Astrocyte (in vitro differentiated cells and primary cell): ENCODE results near the gene CARD14. TPM values are rescaled to one million over a fixed set of nuclear protein-coding genes. Genes with fewer than 3 reads are reported as not detected.

ENCODE experiments used
- DNase-seq: peaks from one replicate; pipeline ENCODE4 v3.0.0-alpha.2; 2010; ENCODE audit warnings: low read depth
- FAIRE-seq: peaks from 2 replicates; lab custom pipeline; 2011; peaks lifted over from hg19 to GRCh38; lab: Jason Lieb, UNC
- H2AFZ ChIP-seq: 2 replicates; pipeline ENCODE4 v1.6.0; 2012; ENCODE audit warnings: low read depth, low read length, inconsistent platforms
- H3K27ac ChIP-seq: 2 replicates; pipeline ENCODE4 v1.5.1; 2011; ENCODE audit warnings: low read depth, low read length, inconsistent platforms
- H3K27me3 ChIP-seq: 2 replicates; pipeline ENCODE4 v1.6.0; 2011; ENCODE audit warnings: low read length, inconsistent platforms; ENCODE audit not compliant: insufficient read depth
- H3K36me3 ChIP-seq: 2 replicates; pipeline ENCODE4 v1.5.1; 2011; ENCODE audit warnings: low read length, inconsistent platforms; ENCODE audit not compliant: insufficient read depth
- H3K4me1 ChIP-seq: 2 replicates; pipeline ENCODE4 v1.5.1; 2011; ENCODE audit warnings: low read length, inconsistent platforms; ENCODE audit not compliant: insufficient read depth
- H3K4me2 ChIP-seq: 2 replicates; pipeline ENCODE4 v1.6.0; 2012; ENCODE audit warnings: low read length, inconsistent platforms
- H3K4me3 ChIP-seq: 2 replicates; pipeline ENCODE4 v1.5.1; 2011; ENCODE audit warnings: low read depth, mild to moderate bottlenecking, low read length, inconsistent platforms; ENCODE audit not compliant: insufficient read depth
- H3K79me2 ChIP-seq: 2 replicates; pipeline ENCODE4 v1.6.0; 2012; ENCODE audit warnings: mild to moderate bottlenecking, low read length, inconsistent platforms; ENCODE audit not compliant: insufficient read depth
- H3K9ac ChIP-seq: 2 replicates; pipeline ENCODE4 v1.6.0; 2012; ENCODE audit warnings: mild to moderate bottlenecking, low read length, inconsistent platforms
- H3K9me3 ChIP-seq: 2 replicates; pipeline ENCODE4 v1.5.1; 2012; ENCODE audit warnings: low read depth, mild to moderate bottlenecking, low read length, inconsistent platforms; ENCODE audit not compliant: insufficient read depth
- H4K20me1 ChIP-seq: 2 replicates; pipeline ENCODE4 v1.6.0; 2012; ENCODE audit warnings: low read length, inconsistent platforms; ENCODE audit not compliant: insufficient read depth
- H3K27ac Mint-ChIP-seq: one replicate; pipeline ENCODE4 v1.8.0; 2021; ENCODE audit warnings: mild to moderate bottlenecking, mixed read lengths; ENCODE audit not compliant: unreplicated experiment
- H3K27me3 Mint-ChIP-seq: one replicate; pipeline ENCODE4 v1.8.0; 2021; ENCODE audit warnings: low read depth, mixed read lengths; ENCODE audit not compliant: unreplicated experiment
- H3K36me3 Mint-ChIP-seq: one replicate; pipeline ENCODE4 v1.8.0; 2021; ENCODE audit warnings: low read depth, mixed read lengths; ENCODE audit not compliant: unreplicated experiment
- H3K4me1 Mint-ChIP-seq: one replicate; pipeline ENCODE4 v1.8.0; 2021; ENCODE audit warnings: low read depth, mixed read lengths; ENCODE audit not compliant: unreplicated experiment
- H3K4me3 Mint-ChIP-seq: one replicate; pipeline ENCODE4 v1.8.0; 2021; ENCODE audit warnings: mild to moderate bottlenecking, moderate library complexity, mixed read lengths; ENCODE audit not compliant: unreplicated experiment
- H3K9me3 Mint-ChIP-seq: one replicate; pipeline ENCODE4 v1.8.0; 2021; ENCODE audit warnings: mild to moderate bottlenecking, mixed read lengths; ENCODE audit not compliant: unreplicated experiment
- CTCF ChIP-seq: IDR thresholded peaks from 2 replicates; pipeline ENCODE4 v1.5.1; 2011; ENCODE audit warnings: low read depth, mild to moderate bottlenecking, inconsistent platforms, low read length, moderate library complexity; ENCODE audit not compliant: insufficient read depth
- EZH2 ChIP-seq: IDR thresholded peaks from 2 replicates; pipeline ENCODE4 v1.6.1; 2012; ENCODE audit warnings: mild to moderate bottlenecking, low read length, inconsistent platforms; ENCODE audit not compliant: insufficient read depth
- total RNA-seq: library from RNA; stranded (reverse); gene quantifications from 2 replicates; pipeline ENCODE4 v1.2.1, GENCODE V29; 2021

CARD14 gene
- total RNA-seq, 1 donor from 2014 or later = not detected

- FAIRE-seq (no peak), DNase-seq (no peak)
- TF ChIP-seq EZH2 (no peak), CTCF (no peak)
- Histone ChIP-seq H3K27ac (no peak overlapping the region), H3K27me3 (no peaks in the 10 kb centered on the region), H3K9ac (no peak overlapping the region), H3K4me1 (no peaks in the 10 kb centered on the region), H3K36me3 (no peaks in the 10 kb centered on the region), H3K9me3 (no peaks in the 10 kb centered on the region), H3K4me3 (no peak overlapping the region), H3K4me2 (no peak overlapping the region), H2AFZ (no peak overlapping the region), H4K20me1 (no peaks in the 10 kb centered on the region), H3K79me2 (no peaks in the 10 kb centered on the region)
- peaks cover 18% of the 10 kb centered on the region for H3K36me3 Mint-ChIP-seq
- H3K9me3 Mint-ChIP-seq = no peaks in the 10 kb centered on the region
- H3K4me1 Mint-ChIP-seq = no peaks in the 10 kb centered on the region
- no peaks in the 10 kb centered on the region for H3K27me3 Mint-ChIP-seq
- H3K4me3 Mint-ChIP-seq = no peak overlapping the region
- no peak overlapping the region for H3K27ac Mint-ChIP-seq
Observed at GRCh38 chr17:80246726-80247125, 76.9 kb downstream of the CARD14 start.

- no peak overlapping the region for H3K4me3 Mint-ChIP-seq
- no peaks in the 10 kb centered on the region for H3K4me1 Mint-ChIP-seq
Observed at GRCh38 chr17:80247561-80247960, 77.7 kb downstream of the CARD14 start.

More at GRCh38 chr17:80247561-80247960, 77.7 kb downstream of the CARD14 start:
- Mint-ChIP-seq H3K36me3 (peaks cover 14% of the 10 kb centered on the region), H3K27ac (no peak overlapping the region), H3K9me3 (no peaks in the 10 kb centered on the region), H3K27me3 (no peaks in the 10 kb centered on the region)
- no peak for TF ChIP-seq CTCF
- no peak for TF ChIP-seq EZH2
- H4K20me1 ChIP-seq = no peaks in the 10 kb centered on the region
- no peaks in the 10 kb centered on the region for H3K4me1 ChIP-seq
- no peak overlapping the region for H2AFZ ChIP-seq
- no peaks in the 10 kb centered on the region for H3K36me3 ChIP-seq
- H3K27me3 ChIP-seq = no peaks in the 10 kb centered on the region
- H3K9me3 ChIP-seq = no peaks in the 10 kb centered on the region
- no peaks in the 10 kb centered on the region for H3K79me2 ChIP-seq
- no peak overlapping the region for H3K4me2 ChIP-seq
- H3K4me3 ChIP-seq = no peak overlapping the region
- no peak overlapping the region for H3K9ac ChIP-seq
- DNase-seq (no peak), FAIRE-seq (no peak)
- H3K27ac ChIP-seq = no peak overlapping the region
